Measurements from ENCODE around the gene FOXJ2.

- no peak for TF ChIP-seq POLR2AphosphoS5 (IDR thresholded peaks at IDR 0.05; ENCODE audit: low read depth, low read length)
- no peak for TF ChIP-seq POLR2A (IDR thresholded peaks at IDR 0.05; ENCODE audit: low read depth, low read length)
- TF ChIP-seq TAF1 (IDR thresholded peaks at IDR 0.05; ENCODE audit: low read depth, low read length): no peak
- no peak for TF ChIP-seq POU2F2 (IDR thresholded peaks at IDR 0.05; ENCODE audit: low read depth, low read length)
- TF ChIP-seq SPI1 (IDR thresholded peaks at IDR 0.05; ENCODE audit: low read depth, low read length): no peak
- no peak for TF ChIP-seq PAX5 (IDR thresholded peaks at IDR 0.05; ENCODE audit: insufficient read depth, low read length, severe bottlenecking)
These were observed 37.1 kb downstream of the FOXJ2 start for GRCh38 chr12:8069582-8069981.
